Keratinocyte (primary cell): Measurements from ENCODE around the gene SYTL4. TPM values are rescaled to one million over a fixed set of nuclear protein-coding genes. Genes with fewer than 3 reads are reported as not detected.

Experiments used
- DNase-seq: peaks from one replicate; pipeline ENCODE4 v3.0.0-alpha.2; 2011; ENCODE audit warnings: low read depth, missing footprints, low spot score
- FAIRE-seq: peaks from 2 replicates; lab custom pipeline; 2011; peaks lifted over from hg19 to GRCh38; lab: Jason Lieb, UNC
- H2AFZ ChIP-seq: 2 replicates; pipeline ENCODE4 v1.6.0; 2012; ENCODE audit warnings: low read length, control low read depth, inconsistent platforms; ENCODE audit not compliant: control insufficient read depth
- H3K27ac ChIP-seq: 2 replicates; pipeline ENCODE4 v1.5.1; 2011; ENCODE audit warnings: low read length; ENCODE audit not compliant: control insufficient read depth, insufficient read depth
- H3K27me3 ChIP-seq: 3 replicates; pipeline ENCODE4 v1.6.0; 2011; ENCODE audit warnings: low read length; ENCODE audit not compliant: control insufficient read depth, insufficient read depth; ENCODE audit errors: extremely low read depth
- H3K36me3 ChIP-seq, 2 experiments: 2 replicates in 1 of 2; 3 replicates in 1 of 2; pipeline ENCODE4 v1.5.1; 2011; ENCODE audit warnings: low read length in 2 of 2, mild to moderate bottlenecking in 1 of 2; ENCODE audit not compliant: control insufficient read depth in 2 of 2, insufficient read depth in 2 of 2; ENCODE audit errors: extremely low read depth in 1 of 2
- H3K4me1 ChIP-seq: 3 replicates; pipeline ENCODE4 v1.5.1; 2011; ENCODE audit warnings: low read length; ENCODE audit not compliant: control insufficient read depth, insufficient read depth; ENCODE audit errors: extremely low read depth
- H3K4me2 ChIP-seq: 3 replicates; pipeline ENCODE4 v1.6.0; 2011; ENCODE audit warnings: low read depth, low read length; ENCODE audit not compliant: control insufficient read depth, insufficient read depth; ENCODE audit errors: extremely low read depth
- H3K4me3 ChIP-seq, 3 experiments: fragments of 200-600 bp in 1 of 3; sonication (generic) in 1 of 3; 2 replicates in 2 of 3; 3 replicates in 1 of 3; pipeline ENCODE4 v1.5.1; 2011 to 2016; ENCODE audit warnings: low read length in 3 of 3, mild to moderate bottlenecking in 3 of 3, control low read depth in 2 of 3, inconsistent platforms in 1 of 3, low read depth in 1 of 3, mixed read lengths in 1 of 3, mixed run types in 1 of 3, moderate library complexity in 1 of 3; ENCODE audit not compliant: control insufficient read depth in 2 of 3, insufficient read depth in 2 of 3; ENCODE audit errors: extremely low read depth in 1 of 3
- H3K79me2 ChIP-seq: 2 replicates; pipeline ENCODE4 v1.6.0; 2012; ENCODE audit warnings: low read length; ENCODE audit not compliant: control insufficient read depth, insufficient read depth
- H3K9ac ChIP-seq: 3 replicates; pipeline ENCODE4 v1.6.0; 2011; ENCODE audit warnings: low read length; ENCODE audit not compliant: control insufficient read depth, insufficient read depth; ENCODE audit errors: extremely low read depth
- H3K9me1 ChIP-seq: 3 replicates; pipeline ENCODE4 v1.6.0; 2011; ENCODE audit warnings: low read length; ENCODE audit not compliant: control insufficient read depth, insufficient read depth; ENCODE audit errors: extremely low read depth
- H3K9me3 ChIP-seq: 2 replicates; pipeline ENCODE4 v1.5.1; 2012; ENCODE audit warnings: low read depth, low read length; ENCODE audit not compliant: control insufficient read depth
- H4K20me1 ChIP-seq: 3 replicates; pipeline ENCODE4 v1.6.0; 2011; ENCODE audit warnings: low read length; ENCODE audit not compliant: control insufficient read depth, insufficient read depth; ENCODE audit errors: extremely low read depth
- CTCF ChIP-seq, 3 experiments: IDR thresholded peaks in 1 of 3; conservative IDR thresholded peaks in 1 of 3; optimal IDR thresholded peaks in 1 of 3; 2 replicates in 2 of 3; 3 replicates in 1 of 3; pipeline versions ENCODE3 to v1.5.1; 2011; ENCODE audit warnings: low read length in 3 of 3, mild to moderate bottlenecking in 3 of 3, moderate library complexity in 2 of 3, control low read depth in 1 of 3, inconsistent platforms in 1 of 3; ENCODE audit not compliant: insufficient read depth in 2 of 3; ENCODE audit errors: extremely low read depth in 1 of 3
- EZH2 ChIP-seq: IDR thresholded peaks from one replicate; pipeline ENCODE4 v1.6.1; 2012; ENCODE audit warnings: inconsistent platforms, mild to moderate bottlenecking, low read length, moderate library complexity
- dilution Hi-C: fragments of 300-500 bp; cut with MboI; formaldehyde crosslinking; loops from one replicate; pipeline ENCODE4 v1.7.0; 2020; ENCODE audit warnings: low sequenced_read_pairs; ENCODE audit not compliant: extremely low pct_ligation_motif_present
- polyA plus RNA-seq, 5 experiments: library from polyadenylated mRNA; depleted of rRNA in 3 of 5; stranded (reverse) in 3 of 5; stranded (forward) in 1 of 5; unstranded in 1 of 5; fragments of >200 nt; gene quantifications; 1 replicate in 1 of 5; 2 replicates in 3 of 5; 3 replicates in 1 of 5; pipeline versions ENCODE4 v1.2.1 to v1.2.3, GENCODE V29; 2011 to 2012; ENCODE audit warnings: missing spikeins in 2 of 5, low read depth in 1 of 5, low replicate concordance in 1 of 5

Gene SYTL4
- polyA plus RNA-seq, 1 donor (not counting 4 experiments of a cell fraction or from before 2014, with no cell fraction given): 0.87 TPM

DNA sequence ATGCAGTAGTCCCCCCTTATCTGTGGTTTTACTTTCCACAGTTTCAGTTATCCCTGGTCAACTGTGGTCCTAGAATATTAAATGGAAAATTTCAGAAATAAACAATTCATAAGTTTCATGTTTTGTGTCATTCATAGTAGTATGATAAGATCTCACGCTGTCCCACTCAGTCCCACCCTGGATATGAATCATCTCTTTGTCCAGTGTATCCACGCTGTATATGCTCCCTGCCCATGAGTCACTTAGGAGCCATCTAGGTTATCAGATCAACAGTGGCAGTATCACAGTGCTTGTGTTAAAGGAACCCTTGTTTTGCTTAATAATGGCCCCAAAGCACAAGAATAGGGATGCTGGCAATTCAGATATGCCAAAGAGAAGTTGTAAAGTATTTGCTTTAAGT is 16.2 kb upstream of the SYTL4 start:
- no peaks in the 10 kb centered on the region for H3K9me1 ChIP-seq
- no peak overlapping the region for H3K4me3 ChIP-seq
- no peak overlapping the region for H3K4me2 ChIP-seq
- no peak for TF ChIP-seq CTCF (optimal IDR thresholded peaks at IDR 0.05 in 1 of 3, IDR thresholded peaks at IDR 0.05 in 1 of 3, conservative IDR thresholded peaks at IDR 0.05 in 1 of 3; ENCODE audit: extremely low read depth in 1 of 3, insufficient read depth in 2 of 3, low read length in 3 of 3)
- TF ChIP-seq EZH2: no peak
- no peak for DNase-seq
- no peaks in the 10 kb centered on the region for H3K4me1 ChIP-seq
- no peaks in the 10 kb centered on the region for H3K36me3 ChIP-seq
- no peaks in the 10 kb centered on the region for H3K79me2 ChIP-seq
- dilution Hi-C loops: no loop called here
- H3K9ac ChIP-seq: no peak overlapping the region
- H3K27ac ChIP-seq: no peak overlapping the region
- FAIRE-seq: no peak
- H4K20me1 ChIP-seq: no peaks in the 10 kb centered on the region
- no peaks in the 10 kb centered on the region for H3K9me3 ChIP-seq
- peaks cover 4% of the 10 kb centered on the region for H3K27me3 ChIP-seq
- H2AFZ ChIP-seq: no peak overlapping the region

DNA sequence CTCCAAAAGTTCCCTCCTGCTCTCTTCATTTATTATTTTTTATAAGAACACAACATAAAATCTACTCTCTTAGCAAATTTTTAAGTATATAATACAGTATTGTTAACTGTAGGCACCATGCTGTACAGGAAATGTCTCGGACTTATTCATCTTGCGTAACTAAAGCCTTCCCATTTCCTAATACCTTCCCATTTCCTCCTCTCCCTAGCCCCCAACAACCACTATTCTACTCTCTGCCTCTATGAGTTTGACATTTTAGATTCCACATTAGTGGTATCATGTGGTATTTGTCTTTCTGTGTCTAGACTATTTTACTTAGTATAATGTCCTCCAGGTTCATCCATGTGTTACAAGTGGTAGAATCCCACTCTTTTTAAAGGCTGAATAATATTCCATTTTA is 15.8 kb upstream of the SYTL4 start:
- Histone ChIP-seq H4K20me1 (no peaks in the 10 kb centered on the region), H3K4me3 (no peak overlapping the region), H3K27me3 (peaks cover 6% of the 10 kb centered on the region), H3K79me2 (no peaks in the 10 kb centered on the region), H3K9ac (no peak overlapping the region), H3K4me2 (no peak overlapping the region), H3K4me1 (no peaks in the 10 kb centered on the region), H3K9me3 (no peaks in the 10 kb centered on the region), H3K27ac (no peak overlapping the region), H3K36me3 (no peaks in the 10 kb centered on the region), H2AFZ (no peak overlapping the region), H3K9me1 (no peaks in the 10 kb centered on the region)
- dilution Hi-C loops: no loop called here
- TF ChIP-seq EZH2 (no peak), CTCF (optimal IDR thresholded peaks at IDR 0.05 in 1 of 3, IDR thresholded peaks at IDR 0.05 in 1 of 3, conservative IDR thresholded peaks at IDR 0.05 in 1 of 3; ENCODE audit: extremely low read depth in 1 of 3, insufficient read depth in 2 of 3, low read length in 3 of 3) (no peak)
- DNase-seq (no peak), FAIRE-seq (no peak)
